Measurements from ENCODE around the gene LEAP2. TPM values are rescaled to one million over a fixed set of nuclear protein-coding genes. Genes with fewer than 3 reads are reported as not detected.

The LEAP2 gene
- total and polyA plus RNA-seq, 2 of the 4 experiments (the other 2 are of a cell fraction), result under 0.01 to 0.36 TPM

GRCh38 chr5:132868754-132869153 is 4.7 kb upstream of the LEAP2 start:
- TF ChIP-seq NFE2L2 (IDR thresholded peaks at IDR 0.05; ENCODE audit: low read depth, low read length) (no peak), MXI1 (IDR thresholded peaks at IDR 0.05; ENCODE audit: borderline replicate concordance, low read depth, low read length) (no peak)
- ATAC-seq (ENCODE audit: low read depth), result no peak

More at GRCh38 chr5:132868754-132869153, 4.7 kb upstream of the LEAP2 start:
- H3K4ac ChIP-seq (ENCODE audit: low read depth, low read length), result no peak overlapping the region
- H3K27ac ChIP-seq (ENCODE audit: insufficient read depth, low read length), result no peak overlapping the region
- no CpG with 5 or more reads among the region's 4 CpGs for WGBS, 2 experiments (ENCODE audit: extremely low coverage in 2 of 2, insufficient read length in 1 of 2)
- peaks cover 17% of the 10 kb centered on the region for H3K9me1 ChIP-seq (ENCODE audit: insufficient read depth, low read length)
- H4K91ac ChIP-seq (ENCODE audit: insufficient read depth, low read depth, low read length), result no peak overlapping the region
- H4K8ac ChIP-seq (ENCODE audit: low read depth in 2 of 2, low read length in 2 of 2), result no peak overlapping the region
- in situ Hi-C loops (cut with MboI; ENCODE audit: low sequenced_read_pairs), result no loop called here
- peaks cover 16% of the 10 kb centered on the region; the same call in 1 of the 2 replicates for H4K20me1 ChIP-seq (ENCODE audit: insufficient read depth, low read length)
- H3K27me3 ChIP-seq (ENCODE audit: control insufficient read depth, insufficient read depth, low read length), result no peaks in the 10 kb centered on the region
- intact Hi-C loops (cut with micrococcal nuclease), result loop anchor here (5.0 kb wide), 1 partner anchor 361 kb away; no protein-coding TSS in a partner anchor
- H2BK15ac ChIP-seq (ENCODE audit: low read depth, low read length), result no peak overlapping the region
- dilution Hi-C loops (cut with HindIII; ENCODE audit: low sequenced_read_pairs, unreplicated experiment), result no loop called here
- peaks cover 3% of the 10 kb centered on the region; the same call in 1 of the 2 replicates for H3K4me1 ChIP-seq (ENCODE audit: control insufficient read depth, insufficient read depth, low read length)
- no peak overlapping the region for H3K18ac ChIP-seq (ENCODE audit: low read depth, low read length)
- H2BK120ac ChIP-seq (ENCODE audit: low read depth, low read length), result no peak overlapping the region
- no peak overlapping the region for H3K56ac ChIP-seq (ENCODE audit: extremely low read depth, insufficient read depth, low read length)
- peaks cover 25% of the 10 kb centered on the region for H3K36me3 ChIP-seq (ENCODE audit: control insufficient read depth, insufficient read depth, low read length)
- H3K4me3 ChIP-seq (ENCODE audit: insufficient read depth, low read depth, low read length), result no peak overlapping the region
- H2AK5ac ChIP-seq (ENCODE audit: low read depth, low read length), result no peak overlapping the region
- H3K9ac ChIP-seq (ENCODE audit: low read depth, low read length), result no peak overlapping the region
- H3K23ac ChIP-seq (ENCODE audit: low read depth, low read length), result no peak overlapping the region
- H3K9me3 ChIP-seq (ENCODE audit: control insufficient read depth, insufficient read depth, low read length), result no peaks in the 10 kb centered on the region
- peaks cover 9 to 48% of the 10 kb centered on the region in 2 experiments for H3K79me1 ChIP-seq (ENCODE audit: low read depth in 1 of 2, low read length in 2 of 2)
- no peak overlapping the region for H2BK5ac ChIP-seq (ENCODE audit: low read depth, low read length, poor library complexity, severe bottlenecking)
- H3K4me2 ChIP-seq (ENCODE audit: low read depth, low read length), result no peak overlapping the region
- DNase-seq, result no peak
- H2BK20ac ChIP-seq (ENCODE audit: low read depth, low read length), result no peak overlapping the region
- no peak overlapping the region for H2AFZ ChIP-seq (replicated peaks; ENCODE audit: low read length, poor library complexity)
- H3K14ac ChIP-seq (replicated peaks; ENCODE audit: low read depth, low read length), result no peak overlapping the region
- no peak overlapping the region for H4K5ac ChIP-seq (ENCODE audit: low read depth, low read length)
- CTCF ChIA-PET, result interaction anchor here (0.6 to 1.3 kb wide), 2 partner anchors 39 to 262 kb away, joined by 3 to 5 read pairs; partner anchors contain the start of gene SHROOM1
- no TSS peak for BruUV-seq (replicated peaks)
- H2AK9ac ChIP-seq (replicated peaks; ENCODE audit: low read depth, low read length, poor library complexity), result no peak overlapping the region
- POLR2A ChIA-PET (ENCODE audit: unreplicated experiment), result no interaction called here
